Activated CD8-positive, alpha-beta memory T cell treated with anti-CD3 and anti-CD28 coated beads for 36 hours (primary cell): Measurements from ENCODE around the gene TEX101. TPM values are rescaled to one million over a fixed set of nuclear protein-coding genes. Genes with fewer than 3 reads are reported as not detected.

Experiments
- CTCF ChIA-PET: fragments of 350-600 bp; sonication (Branson Sonifier 250); formaldehyde crosslinking; loops from one replicate; lab custom pipeline; 2021; ENCODE audit warnings: antibody characterized with exemption; lab: Charles Lee
- POLR2A ChIA-PET: fragments of 350-600 bp; sonication (Branson Sonifier 250); formaldehyde crosslinking; loops from one replicate; lab custom pipeline; 2021; ENCODE audit warnings: antibody characterized with exemption; lab: Charles Lee
- total RNA-seq, 2 experiments: library from RNA; stranded (reverse); gene quantifications; one replicate each; pipeline ENCODE4 v1.2.3, GENCODE V29; 2021

TEX101 gene
- total RNA-seq, 2 experiments from 2014 or later: not detected

DNA sequence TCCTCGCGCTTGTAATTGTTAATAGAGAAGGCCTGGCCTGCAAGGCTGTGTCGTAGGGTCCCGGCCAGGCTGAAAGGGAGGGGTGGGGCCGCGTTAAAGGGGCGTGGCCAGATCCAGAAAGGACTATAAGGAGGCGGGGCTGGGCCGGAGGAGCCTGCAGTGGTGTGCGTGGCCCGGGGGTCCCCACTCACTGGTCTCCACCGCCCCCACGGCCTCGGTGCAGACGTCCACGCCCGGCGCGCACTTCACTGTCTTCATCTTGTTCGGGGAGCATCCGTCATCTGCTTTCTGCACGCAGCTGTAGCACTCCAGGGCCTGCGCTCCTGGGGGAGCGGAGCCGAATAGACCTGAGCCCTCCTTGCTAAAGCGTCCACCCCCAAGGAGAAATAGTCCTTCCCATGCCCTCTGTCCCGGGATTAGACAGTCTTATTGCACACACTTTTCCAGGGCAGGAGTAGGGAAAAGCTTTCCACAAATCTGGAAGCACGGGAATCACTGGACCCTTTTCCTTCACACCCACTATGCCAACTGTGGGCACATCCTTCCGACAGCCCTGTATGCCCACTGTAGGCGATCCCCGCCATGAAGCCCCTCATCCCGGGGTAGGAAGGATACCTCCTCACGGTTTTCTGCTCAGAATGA lies 49.6 kb downstream of the TEX101 start:
- ChIA-PET POLR2A (interaction anchor here (0.8 to 2.5 kb wide), 5 partner anchors 10 to 204 kb away, joined by 3 to 15 read pairs (median 3); partner anchors contain the start of gene PHLDB3), CTCF (interaction anchor here (0.8 to 2.4 kb wide), 4 partner anchors 8 to 130 kb away, joined by 3 to 10 read pairs (median 5); no protein-coding TSS in a partner anchor)

DNA sequence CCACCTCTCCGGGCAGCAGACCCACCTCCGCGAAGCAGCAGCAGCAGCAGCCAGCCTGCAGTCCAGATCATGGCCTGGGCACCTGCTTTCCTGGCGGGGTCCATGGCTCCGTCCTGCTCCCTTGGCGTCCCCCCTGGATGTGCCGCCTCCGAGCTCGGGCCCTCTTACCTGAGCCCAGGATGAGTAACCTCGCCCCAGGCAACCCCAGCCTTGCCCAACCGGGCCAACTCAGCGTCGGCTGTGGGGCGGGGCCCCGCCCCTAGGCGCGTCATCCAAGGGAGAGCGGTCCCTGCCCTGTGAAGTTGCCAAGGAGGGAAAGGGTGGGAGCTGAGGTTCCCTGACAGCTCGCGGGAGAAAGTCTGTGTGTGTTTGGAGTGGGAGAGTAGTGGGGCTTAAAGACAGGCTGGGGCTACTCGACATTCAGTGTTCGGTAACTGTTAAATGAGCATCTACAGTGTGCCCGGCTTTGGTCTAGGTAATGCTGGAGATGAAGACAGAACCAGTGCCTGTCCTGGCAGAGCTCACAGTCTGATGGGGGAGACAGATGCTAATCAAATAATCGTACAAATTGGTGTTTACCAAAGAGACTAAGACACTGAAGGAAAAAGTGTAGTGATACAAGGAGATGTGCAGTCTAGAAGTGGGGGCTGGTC lies 50.9 kb downstream of the TEX101 start, which contains the start of gene LYPD3:
Gene LYPD3, minus strand, starts transcription at position 141 of the 653 bp plus-strand sequence. Its CDS starts 37 bp downstream, at position 104.
- ChIA-PET CTCF (interaction anchor here (1.3 to 2.2 kb wide), 2 partner anchors 19 to 54 kb away, joined by 5 to 11 read pairs; no protein-coding TSS in a partner anchor), POLR2A (no interaction called here)

GRCh38 chr19:43466793-43467192 lies 52.1 kb downstream of the TEX101 start:
- POLR2A ChIA-PET: no interaction called here
- CTCF ChIA-PET: interaction anchor here (2.2 kb wide), 1 partner anchor 20 kb away, joined by 11 read pairs; no protein-coding TSS in a partner anchor

DNA sequence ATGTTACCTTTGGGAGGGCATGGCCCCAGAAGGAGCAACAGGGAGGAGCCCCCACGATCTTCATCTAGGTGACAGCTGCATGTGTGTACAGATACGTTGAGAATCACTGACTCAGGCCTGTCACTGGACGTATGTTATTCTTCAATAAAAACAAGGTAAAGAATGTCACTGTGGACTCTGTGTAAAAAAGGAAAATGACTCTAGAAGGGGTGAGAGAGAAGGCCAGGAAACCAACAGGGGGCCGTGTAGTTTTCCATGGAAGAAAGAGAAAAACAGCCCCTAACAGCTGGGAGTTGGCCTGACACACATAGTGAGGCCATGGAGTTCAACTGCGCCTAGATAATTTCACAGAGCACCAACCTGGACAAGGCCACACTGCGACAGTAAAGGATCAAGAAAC lies 52.6 kb downstream of the TEX101 start:
- ChIA-PET POLR2A (no interaction called here), CTCF (interaction anchor here (0.5 kb wide), 1 partner anchor 50 kb away, joined by 3 read pairs; no protein-coding TSS in a partner anchor)

- CTCF ChIA-PET: interaction anchor here (0.5 kb wide), 1 partner anchor 50 kb away, joined by 3 read pairs; no protein-coding TSS in a partner anchor
- POLR2A ChIA-PET: no interaction called here
Observed at GRCh38 chr19:43467730-43468129, 53.0 kb downstream of the TEX101 start.

Other genes with a start within 250 kb of the TEX101 start
- not detected for gene PSG5, start 228.4 kb upstream of the TEX101 start, total RNA-seq
- gene PSG4, start 209.3 kb upstream of the TEX101 start, total RNA-seq: not detected
- not detected for gene PSG9, start 145.4 kb upstream of the TEX101 start, total RNA-seq
- not detected for gene CD177, start 61.2 kb upstream of the TEX101 start, total RNA-seq
- 1 to 10 TPM; 2.0 to 2.2 TPM for gene LYPD3, start 50.7 kb downstream of the TEX101 start, total RNA-seq
- 10 to 100 TPM; 13.4 to 14.5 TPM for gene PHLDB3, start 89.9 kb downstream of the TEX101 start, total RNA-seq
- gene ETHE1, start 112.3 kb downstream of the TEX101 start, total RNA-seq: 10 to 100 TPM; 41.6 to 42.0 TPM
- 1 to 10 TPM; 1.3 to 2.2 TPM for gene ZNF575, start 118.3 kb downstream of the TEX101 start, total RNA-seq
- 10 to 100 TPM; 33.1 to 39.5 TPM for gene XRCC1, start 160.6 kb downstream of the TEX101 start, total RNA-seq
- 10 to 100 TPM; 14.9 to 15.1 TPM for gene PINLYP, start 160.9 kb downstream of the TEX101 start, total RNA-seq
- gene IRGQ, start 181.2 kb downstream of the TEX101 start, total RNA-seq: 10 to 100 TPM; 27.7 to 28.1 TPM
- gene ZNF576, start 181.7 kb downstream of the TEX101 start, total RNA-seq: 10 to 100 TPM; 21.0 TPM
- gene SRRM5, start 197.2 kb downstream of the TEX101 start, total RNA-seq: under 1 TPM; 0.08 to 0.40 TPM
- gene ZNF428, start 204.7 kb downstream of the TEX101 start, total RNA-seq: 10 to 100 TPM; 19.8 to 20.1 TPM
- gene CADM4, start 225.0 kb downstream of the TEX101 start, total RNA-seq: under 1 TPM; 0.17 to 0.48 TPM